T-cell (primary cell): Measurements from ENCODE around the gene TIMP3. TPM values are rescaled to one million over a fixed set of nuclear protein-coding genes. Genes with fewer than 3 reads are reported as not detected.

Source experiments
- ATAC-seq, 4 experiments: fragments of 200-7000 bp in 3 of 4; fragments of 150-1000 bp in 1 of 4; cut with Tn5 transposase; replicated peaks in 1 of 4; 1 replicate in 3 of 4; 2 replicates in 1 of 4; pipeline ENCODE4 v1.10.0; 2021; ENCODE audit warnings: moderate library complexity in 3 of 4, mild to moderate bottlenecking in 2 of 4, moderate number of reproducible peaks in 1 of 4
- CTCF ChIA-PET, 2 donors: fragments of 300-600 bp; sonication (Branson Sonifier 250); formaldehyde crosslinking; loops; one replicate each; lab custom pipeline; 2022; ENCODE audit warnings: antibody characterized with exemption in 2 of 2; lab: Charles Lee
- POLR2A ChIA-PET, 2 donors: fragments of 300-600 bp; sonication (Branson Sonifier 250); formaldehyde crosslinking; loops; one replicate each; lab custom pipeline; 2022; ENCODE audit warnings: antibody characterized with exemption in 2 of 2; lab: Charles Lee
- DNase-seq, 35 experiments: peaks; one replicate each; pipeline versions ENCODE4 v3.0.0 to v3.0.0-alpha.2; 2013 to 2023
- H3K27ac ChIP-seq: one replicate; pipeline ENCODE4 v1.5.1; 2013; ENCODE audit warnings: low read length
- H3K27me3 ChIP-seq, 2 experiments: replicated peaks in 1 of 2; 1 replicate in 1 of 2; 2 replicates in 1 of 2; pipeline versions ENCODE4 v1.6.1 to v1.7.0; 2013; ENCODE audit warnings: low read length in 1 of 2, mixed read lengths in 1 of 2; ENCODE audit not compliant: control insufficient read depth in 2 of 2, insufficient read depth in 2 of 2; ENCODE audit errors: extremely low read depth in 1 of 2
- H3K36me3 ChIP-seq, 2 donors: 1 replicate in 1 of 2; 2 replicates in 1 of 2; pipeline versions ENCODE4 v1.6.1 to v1.7.0; 2013; ENCODE audit warnings: low read length in 1 of 2; ENCODE audit not compliant: control insufficient read depth in 2 of 2, insufficient read depth in 1 of 2; ENCODE audit errors: extremely low read depth in 1 of 2
- H3K4me1 ChIP-seq, 2 experiments: 1 replicate in 1 of 2; 2 replicates in 1 of 2; pipeline versions ENCODE4 v1.6.1 to v1.7.0; 2013; ENCODE audit warnings: low read length in 2 of 2, mixed read lengths in 1 of 2; ENCODE audit not compliant: insufficient read depth in 2 of 2, control insufficient read depth in 1 of 2; ENCODE audit errors: extremely low read depth in 1 of 2
- H3K4me3 ChIP-seq, 2 donors: 1 replicate in 1 of 2; 2 replicates in 1 of 2; pipeline versions ENCODE4 v1.5.1 to v1.7.0; 2013; ENCODE audit warnings: mild to moderate bottlenecking in 2 of 2, low read length in 1 of 2, moderate library complexity in 1 of 2; ENCODE audit not compliant: control insufficient read depth in 1 of 2; ENCODE audit errors: extremely low read depth in 1 of 2
- H3K9me3 ChIP-seq: 2 replicates; pipeline ENCODE4 v1.7.0; 2013
- H3K27ac Mint-ChIP-seq, 2 donors: one replicate each; pipeline ENCODE4 v1.8.0; 2020 to 2021; ENCODE audit warnings: mild to moderate bottlenecking in 2 of 2, mixed read lengths in 2 of 2
- H3K27me3 Mint-ChIP-seq, 2 donors: one replicate each; pipeline ENCODE4 v1.8.0; 2021 to 2022; ENCODE audit warnings: mixed read lengths in 2 of 2
- H3K36me3 Mint-ChIP-seq: one replicate; pipeline ENCODE4 v1.8.0; 2021; ENCODE audit warnings: mixed read lengths
- H3K4me1 Mint-ChIP-seq, 3 donors: one replicate each; pipeline ENCODE4 v1.8.0; 2020 to 2022; ENCODE audit warnings: mixed read lengths in 3 of 3, mild to moderate bottlenecking in 1 of 3
- H3K4me3 Mint-ChIP-seq, 3 donors: one replicate each; pipeline ENCODE4 v1.8.0; 2020 to 2022; ENCODE audit warnings: mild to moderate bottlenecking in 3 of 3, mixed read lengths in 3 of 3, moderate library complexity in 3 of 3
- H3K9me3 Mint-ChIP-seq, 3 donors: one replicate each; pipeline ENCODE4 v1.8.0; 2020 to 2022; ENCODE audit warnings: mixed read lengths in 3 of 3
- WGBS: methylation state at CpG from one replicate; pipeline ENCODE4 v1.1.5; 2013; ENCODE audit warnings: missing lambda C conversion rate; ENCODE audit not compliant: insufficient coverage; 5-methylcytosine and 5-hydroxymethylcytosine counted together
- total RNA-seq, 35 experiments: library from RNA in 6 of 35; stranded (reverse) in 6 of 35; fragments of 120-200 nt in 1 of 35; gene quantifications; one replicate each; pipeline versions ENCODE4 v1.2.1 to v1.2.4 and lab custom pipeline; 2013 to 2026

TIMP3 gene
- total RNA-seq, 5 donors from 2014 or later (not counting 1 experiment from before 2014, with no cell fraction given), result 0.07 to 1.7 (median 1.1) TPM

- Mint-ChIP-seq H3K9me3 (no peaks in the 10 kb centered on the region), H3K4me1 (no peaks in the 10 kb centered on the region), H3K4me3 (no peak overlapping the region), H3K27ac (no peak overlapping the region), H3K27me3 (no peaks in the 10 kb centered on the region), H3K36me3 (no peaks in the 10 kb centered on the region)
- ATAC-seq (no peak), DNase-seq (no peak)
- Histone ChIP-seq H3K4me1 (no peaks in the 10 kb centered on the region), H3K36me3 (no peaks in the 10 kb centered on the region), H3K27me3 (peaks cover 0 to 11% of the 10 kb centered on the region in 2 experiments), H3K4me3 (no peak overlapping the region), H3K27ac (no peak overlapping the region), H3K9me3 (no peaks in the 10 kb centered on the region)
- ChIA-PET CTCF (no interaction called here), POLR2A (interaction anchor here in 1 of 2 donors (0.5 kb wide), 1 partner anchor 820 kb away, joined by 5 read pairs; no protein-coding TSS in a partner anchor)
- 85% methylated on average over 7 of the region's 12 CpGs for WGBS
Measured at GRCh38 chr22:32818446-32819115, 17.1 kb downstream of the TIMP3 start.

- Histone ChIP-seq H3K4me1 (no peaks in the 10 kb centered on the region), H3K27ac (no peak overlapping the region), H3K4me3 (no peak overlapping the region), H3K9me3 (no peaks in the 10 kb centered on the region), H3K36me3 (no peaks in the 10 kb centered on the region), H3K27me3 (peaks cover 0 to 11% of the 10 kb centered on the region in 2 experiments)
- Mint-ChIP-seq H3K9me3 (no peaks in the 10 kb centered on the region), H3K27me3 (no peaks in the 10 kb centered on the region), H3K36me3 (no peaks in the 10 kb centered on the region), H3K4me1 (no peaks in the 10 kb centered on the region), H3K4me3 (no peak overlapping the region), H3K27ac (no peak overlapping the region)
- CTCF ChIA-PET, result no interaction called here
- 83% methylated on average over 1 of the region's 7 CpGs for WGBS
- POLR2A ChIA-PET, result no interaction called here
- DNase-seq (no peak), ATAC-seq (no peak)
Measured at GRCh38 chr22:32819120-32819519, 17.6 kb downstream of the TIMP3 start.

GRCh38 chr22:32820131-32821119, 18.9 kb downstream of the TIMP3 start:
- no CpG with 5 or more reads among the region's 13 CpGs for WGBS
- H3K27me3 ChIP-seq, result peaks cover 0 to 11% of the 10 kb centered on the region in 2 experiments
- no peaks in the 10 kb centered on the region for H3K27me3 Mint-ChIP-seq
- no peaks in the 10 kb centered on the region for H3K36me3 Mint-ChIP-seq
- no peak overlapping the region for H3K27ac ChIP-seq
- no peaks in the 10 kb centered on the region for H3K36me3 ChIP-seq
- H3K4me3 Mint-ChIP-seq, result no peak overlapping the region
- POLR2A ChIA-PET, result no interaction called here
- H3K4me3 ChIP-seq, result no peak overlapping the region
- H3K9me3 Mint-ChIP-seq, result no peaks in the 10 kb centered on the region
- CTCF ChIA-PET, result no interaction called here
- H3K27ac Mint-ChIP-seq, result no peak overlapping the region
- ATAC-seq (no peak), DNase-seq (no peak)
- H3K9me3 ChIP-seq, result no peaks in the 10 kb centered on the region
- H3K4me1 ChIP-seq, result no peaks in the 10 kb centered on the region
- H3K4me1 Mint-ChIP-seq, result no peaks in the 10 kb centered on the region

GRCh38 chr22:32822179-32822877, 20.8 kb downstream of the TIMP3 start:
- WGBS, result 100% methylated on average over 1 of the region's 7 CpGs

GRCh38 chr22:32823024-32823730, 21.7 kb downstream of the TIMP3 start:
- WGBS, result 90% methylated on average over 8 of the region's 10 CpGs

More at GRCh38 chr22:32822179-32822877, 20.8 kb downstream of the TIMP3 start:
- POLR2A ChIA-PET, result no interaction called here
- ATAC-seq (no peak), DNase-seq (no peak)
- Mint-ChIP-seq H3K4me1 (no peaks in the 10 kb centered on the region), H3K4me3 (no peak overlapping the region), H3K9me3 (no peaks in the 10 kb centered on the region), H3K27ac (no peak overlapping the region), H3K27me3 (no peaks in the 10 kb centered on the region), H3K36me3 (no peaks in the 10 kb centered on the region)
- CTCF ChIA-PET, result interaction anchor here in 1 of 2 donors (0.7 kb wide), 1 partner anchor 26 kb away, joined by 4 read pairs; no protein-coding TSS in a partner anchor
- H3K4me3 ChIP-seq, result no peak overlapping the region
- peaks cover 0 to 11% of the 10 kb centered on the region in 2 experiments for H3K27me3 ChIP-seq
- H3K9me3 ChIP-seq, result no peaks in the 10 kb centered on the region
- no peaks in the 10 kb centered on the region for H3K36me3 ChIP-seq
- H3K27ac ChIP-seq, result no peak overlapping the region
- no peaks in the 10 kb centered on the region for H3K4me1 ChIP-seq

More at GRCh38 chr22:32823024-32823730, 21.7 kb downstream of the TIMP3 start:
- Mint-ChIP-seq H3K36me3 (no peaks in the 10 kb centered on the region), H3K27ac (no peak overlapping the region), H3K27me3 (no peaks in the 10 kb centered on the region), H3K4me3 (no peak overlapping the region), H3K9me3 (no peaks in the 10 kb centered on the region), H3K4me1 (no peaks in the 10 kb centered on the region)
- Histone ChIP-seq H3K36me3 (no peaks in the 10 kb centered on the region), H3K27me3 (peaks cover 0 to 11% of the 10 kb centered on the region in 2 experiments), H3K9me3 (no peaks in the 10 kb centered on the region), H3K4me1 (no peaks in the 10 kb centered on the region), H3K4me3 (no peak overlapping the region), H3K27ac (no peak overlapping the region)
- ChIA-PET CTCF (no interaction called here), POLR2A (no interaction called here)
- ATAC-seq, result no peak
- DNase-seq, result peak in 1 of 35 experiments; percentile 20
